ENCODE results near the gene ASB2. TPM values are rescaled to one million over a fixed set of nuclear protein-coding genes. Genes with fewer than 3 reads are reported as not detected.

Gene ASB2
- total RNA-seq, 2 donors from 2014 or later: 0.11 TPM; not detected in 1

- no peaks in the 10 kb centered on the region for H3K9me3 ChIP-seq (ENCODE audit: control insufficient read depth, low read length)
- WGBS, 2 experiments (ENCODE audit: insufficient coverage in 1 of 2, insufficient read length in 1 of 2): 91 to 95% methylated on average over 8 to 19 of the region's 19 CpGs
- Mint-ChIP-seq H3K36me3 (ENCODE audit: low read depth) (no peaks in the 10 kb centered on the region), H3K27ac (no peak overlapping the region), H3K4me3 (no peak overlapping the region), H3K9me3 (no peaks in the 10 kb centered on the region), H3K27me3 (ENCODE audit: insufficient read depth) (peaks cover 16% of the 10 kb centered on the region), H3K4me1 (peaks cover 21% of the 10 kb centered on the region)
- TF ChIP-seq CTCF (conservative IDR thresholded peaks at IDR 0.05): no peak
- no peak overlapping the region for H3K9ac ChIP-seq (ENCODE audit: extremely low read depth, low read length, poor library complexity, severe bottlenecking)
- no peak for DNase-seq
- H3K27me3 ChIP-seq (ENCODE audit: control insufficient read depth, insufficient read depth, low read length, poor library complexity, severe bottlenecking): no peaks in the 10 kb centered on the region
- H3K4me3 ChIP-seq (ENCODE audit: low read length): no peak overlapping the region
- H3K4me1 ChIP-seq (ENCODE audit: control insufficient read depth, insufficient read depth, low read length): no peaks in the 10 kb centered on the region
- H3K36me3 ChIP-seq (ENCODE audit: control insufficient read depth, insufficient read depth, low read length): no peaks in the 10 kb centered on the region
- H3K27ac ChIP-seq (ENCODE audit: low read depth, low read length): no peak overlapping the region
Observed at GRCh38 chr14:93954900-93955849, 21.2 kb downstream of the ASB2 start.

- Histone ChIP-seq H3K4me3 (ENCODE audit: low read length) (no peak overlapping the region), H3K4me1 (ENCODE audit: control insufficient read depth, insufficient read depth, low read length) (no peaks in the 10 kb centered on the region), H3K27me3 (ENCODE audit: control insufficient read depth, insufficient read depth, low read length, poor library complexity, severe bottlenecking) (no peaks in the 10 kb centered on the region), H3K27ac (ENCODE audit: low read depth, low read length) (no peak overlapping the region), H3K9me3 (ENCODE audit: control insufficient read depth, low read length) (no peaks in the 10 kb centered on the region), H3K36me3 (ENCODE audit: control insufficient read depth, insufficient read depth, low read length) (no peaks in the 10 kb centered on the region), H3K9ac (ENCODE audit: extremely low read depth, low read length, poor library complexity, severe bottlenecking) (no peak overlapping the region)
- Mint-ChIP-seq H3K9me3 (no peaks in the 10 kb centered on the region), H3K27ac (no peak overlapping the region), H3K27me3 (ENCODE audit: insufficient read depth) (peaks cover 16% of the 10 kb centered on the region), H3K4me1 (peaks cover 19% of the 10 kb centered on the region), H3K4me3 (no peak overlapping the region), H3K36me3 (ENCODE audit: low read depth) (no peaks in the 10 kb centered on the region)
- 86 to 88% methylated on average over 4 of the region's 4 CpGs for WGBS, 2 experiments (ENCODE audit: insufficient coverage in 1 of 2, insufficient read length in 1 of 2)
- no peak for TF ChIP-seq CTCF (conservative IDR thresholded peaks at IDR 0.05)
- no peak for DNase-seq
Observed at GRCh38 chr14:93954516-93954830, 21.9 kb downstream of the ASB2 start.

- WGBS, 2 experiments (ENCODE audit: insufficient coverage in 1 of 2, insufficient read length in 1 of 2): 77 to 81% methylated on average over 17 to 18 of the region's 18 CpGs
- peak; percentile 73 for DNase-seq
Observed at GRCh38 chr14:93953739-93954515, 22.4 kb downstream of the ASB2 start.

More at GRCh38 chr14:93953739-93954515, 22.4 kb downstream of the ASB2 start:
- H3K4me1 Mint-ChIP-seq: peaks cover 18% of the 10 kb centered on the region
- H3K27me3 Mint-ChIP-seq (ENCODE audit: insufficient read depth): peaks cover 16% of the 10 kb centered on the region
- no peak overlapping the region for H3K4me3 ChIP-seq (ENCODE audit: low read length)
- no peak overlapping the region for H3K9ac ChIP-seq (ENCODE audit: extremely low read depth, low read length, poor library complexity, severe bottlenecking)
- no peaks in the 10 kb centered on the region for H3K27me3 ChIP-seq (ENCODE audit: control insufficient read depth, insufficient read depth, low read length, poor library complexity, severe bottlenecking)
- H3K27ac Mint-ChIP-seq: no peak overlapping the region
- H3K27ac ChIP-seq (ENCODE audit: low read depth, low read length): no peak overlapping the region
- no peaks in the 10 kb centered on the region for H3K4me1 ChIP-seq (ENCODE audit: control insufficient read depth, insufficient read depth, low read length)
- no peaks in the 10 kb centered on the region for H3K9me3 Mint-ChIP-seq
- no peaks in the 10 kb centered on the region for H3K36me3 Mint-ChIP-seq (ENCODE audit: low read depth)
- H3K4me3 Mint-ChIP-seq: no peak overlapping the region
- H3K9me3 ChIP-seq (ENCODE audit: control insufficient read depth, low read length): no peaks in the 10 kb centered on the region
- no peaks in the 10 kb centered on the region for H3K36me3 ChIP-seq (ENCODE audit: control insufficient read depth, insufficient read depth, low read length)
- TF ChIP-seq CTCF (conservative IDR thresholded peaks at IDR 0.05): no peak
